ENCODE measurements around the gene CHSY3.
"Not testable (repeated sequence)": the region's sequence is repeated elsewhere in the genome, so short reads cannot be mapped to it uniquely, and the experiment has no call there.

The CHSY3 gene

GRCh38 chr5:130216286-130216685, 312.0 kb downstream of the CHSY3 start:
- no peak for TF ChIP-seq ZNF580 (tag by site-specific recombination; IDR thresholded peaks at IDR 0.05)
- TF ChIP-seq BCL11B (tag by site-specific recombination; IDR thresholded peaks at IDR 0.05; ENCODE audit: low read depth) = no peak
- ChIA-PET CTCF (no interaction called here), POLR2A (no interaction called here)
- no peaks in the 10 kb centered on the region for H3K9me3 ChIP-seq (ENCODE audit: control insufficient read depth, insufficient read depth, low read depth, low read length)
- no peak overlapping the region for H3K27ac ChIP-seq (ENCODE audit: extremely low read depth, low read depth, low read length)
- H3K4me1 ChIP-seq (ENCODE audit: control insufficient read depth, insufficient read depth, low read length) = no peaks in the 10 kb centered on the region
- H3K4me3 ChIP-seq (ENCODE audit: low read depth, low read length) = no peak overlapping the region
- H3K36me3 ChIP-seq (ENCODE audit: control insufficient read depth in 2 of 2, insufficient read depth in 1 of 2, low read length in 2 of 2) = no peaks in the 10 kb centered on the region

- ChIA-PET CTCF (interaction anchor here (0.6 kb wide), 1 partner anchor 12 kb away, joined by 3 read pairs; no protein-coding TSS in a partner anchor), POLR2A (no interaction called here)
- Histone ChIP-seq H3K9me3 (ENCODE audit: control insufficient read depth, insufficient read depth, low read depth, low read length) (no peaks in the 10 kb centered on the region), H3K36me3 (ENCODE audit: control insufficient read depth in 2 of 2, insufficient read depth in 1 of 2, low read length in 2 of 2) (no peaks in the 10 kb centered on the region), H3K27ac (ENCODE audit: extremely low read depth, low read depth, low read length) (no peak overlapping the region), H3K4me3 (ENCODE audit: low read depth, low read length) (no peak overlapping the region), H3K4me1 (ENCODE audit: control insufficient read depth, insufficient read depth, low read length) (no peaks in the 10 kb centered on the region)
- no peak for TF ChIP-seq ZNF776 (tag by site-specific recombination; IDR thresholded peaks at IDR 0.05; ENCODE audit: borderline replicate concordance)
Observed at GRCh38 chr5:130222573-130222972, 318.3 kb downstream of the CHSY3 start.

DNA sequence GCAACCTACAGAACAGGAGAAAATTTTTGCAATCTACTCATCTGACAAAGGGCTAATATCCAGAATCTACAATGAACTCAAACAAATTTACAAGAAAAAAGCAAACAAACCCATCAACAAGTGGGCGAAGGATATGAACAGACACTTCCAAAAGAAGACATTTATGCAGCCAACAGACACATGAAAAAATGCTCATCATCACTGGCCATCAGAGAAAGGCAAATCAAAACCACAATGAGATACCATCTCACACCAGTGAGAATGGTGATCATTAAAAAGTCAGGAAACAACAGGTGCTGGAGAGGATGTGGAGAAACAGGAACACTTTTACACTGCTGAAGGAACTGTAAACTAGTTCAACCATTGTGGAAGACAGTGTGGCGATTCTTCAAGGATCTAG, 322.3 kb downstream of the CHSY3 start:
- H3K36me3 ChIP-seq (ENCODE audit: control insufficient read depth in 2 of 2, insufficient read depth in 1 of 2, low read length in 2 of 2); H3K9me3 ChIP-seq (ENCODE audit: control insufficient read depth, insufficient read depth, low read depth, low read length); H3K4me1 ChIP-seq (ENCODE audit: control insufficient read depth, insufficient read depth, low read length); POLR2A ChIA-PET; CTCF ChIA-PET; H3K27ac ChIP-seq (ENCODE audit: extremely low read depth, low read depth, low read length); H3K4me3 ChIP-seq (ENCODE audit: low read depth, low read length): not testable (repeated sequence)
- TF ChIP-seq SCRT2 (tag by site-specific recombination; IDR thresholded peaks at IDR 0.05) (peak; percentile 81), SCRT1 (tag by site-specific recombination; IDR thresholded peaks at IDR 0.05; ENCODE audit: borderline replicate concordance) (peak; percentile 74)

DNA sequence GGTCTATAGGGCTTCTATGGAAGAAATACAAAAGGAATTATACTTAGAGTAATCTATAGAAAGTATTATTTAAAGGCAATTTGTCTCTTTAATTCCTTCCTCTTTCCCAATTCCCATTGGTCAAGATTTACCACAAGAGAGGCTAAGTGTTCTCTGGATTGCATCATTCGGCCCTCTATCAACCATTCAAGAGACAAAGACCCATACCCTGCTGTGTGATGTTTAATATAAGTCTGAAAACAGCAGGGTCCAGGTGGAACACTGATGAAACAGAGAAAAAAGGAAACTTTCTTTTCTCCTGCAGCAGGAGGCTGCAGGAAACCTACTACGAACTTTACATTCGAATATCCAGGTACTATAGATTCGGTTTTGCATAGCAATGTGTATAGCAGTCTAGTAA, 323.4 kb downstream of the CHSY3 start:
- H3K4me3 ChIP-seq (ENCODE audit: low read depth, low read length) = no peak overlapping the region
- POLR2A ChIA-PET = no interaction called here
- H3K36me3 ChIP-seq (ENCODE audit: control insufficient read depth in 2 of 2, insufficient read depth in 1 of 2, low read length in 2 of 2) = no peaks in the 10 kb centered on the region
- CTCF ChIA-PET = no interaction called here
- no peaks in the 10 kb centered on the region for H3K9me3 ChIP-seq (ENCODE audit: control insufficient read depth, insufficient read depth, low read depth, low read length)
- no peak overlapping the region for H3K27ac ChIP-seq (ENCODE audit: extremely low read depth, low read depth, low read length)
- no peaks in the 10 kb centered on the region for H3K4me1 ChIP-seq (ENCODE audit: control insufficient read depth, insufficient read depth, low read length)
- TF ChIP-seq ZFP37 (tag by site-specific recombination; IDR thresholded peaks at IDR 0.05) = no peak
- TF ChIP-seq ZNF449 (tag by site-specific recombination; IDR thresholded peaks at IDR 0.05) = no peak
- no peak for TF ChIP-seq ZNF112 (tag by site-specific recombination; IDR thresholded peaks at IDR 0.05)
- no peak for TF ChIP-seq KLF1 (tag by site-specific recombination; IDR thresholded peaks at IDR 0.05)
- no peak for TF ChIP-seq ZNF48 (tag by site-specific recombination; IDR thresholded peaks at IDR 0.05)
- no peak for TF ChIP-seq ZBTB49 (tag by site-specific recombination; IDR thresholded peaks at IDR 0.05; ENCODE audit: low read depth)
- TF ChIP-seq ZNF211 (tag by site-specific recombination; IDR thresholded peaks at IDR 0.05; ENCODE audit: low read depth) = no peak
- TF ChIP-seq ZNF76 (tag by site-specific recombination; IDR thresholded peaks at IDR 0.05; ENCODE audit: borderline replicate concordance, low read depth) = no peak
- no peak for TF ChIP-seq ZNF558 (tag by site-specific recombination; IDR thresholded peaks at IDR 0.05)
- TF ChIP-seq ZNF473 (tag by site-specific recombination; IDR thresholded peaks at IDR 0.05) = no peak
- TF ChIP-seq ZNF670 (tag by site-specific recombination; IDR thresholded peaks at IDR 0.05; ENCODE audit: low read depth) = no peak
- TF ChIP-seq ZNF366 (tag by site-specific recombination; conservative IDR thresholded peaks at IDR 0.05) = no peak
- no peak for TF ChIP-seq ZNF292 (tag by site-specific recombination; IDR thresholded peaks at IDR 0.05; ENCODE audit: borderline replicate concordance, low read depth)
- TF ChIP-seq, protein P1, sequence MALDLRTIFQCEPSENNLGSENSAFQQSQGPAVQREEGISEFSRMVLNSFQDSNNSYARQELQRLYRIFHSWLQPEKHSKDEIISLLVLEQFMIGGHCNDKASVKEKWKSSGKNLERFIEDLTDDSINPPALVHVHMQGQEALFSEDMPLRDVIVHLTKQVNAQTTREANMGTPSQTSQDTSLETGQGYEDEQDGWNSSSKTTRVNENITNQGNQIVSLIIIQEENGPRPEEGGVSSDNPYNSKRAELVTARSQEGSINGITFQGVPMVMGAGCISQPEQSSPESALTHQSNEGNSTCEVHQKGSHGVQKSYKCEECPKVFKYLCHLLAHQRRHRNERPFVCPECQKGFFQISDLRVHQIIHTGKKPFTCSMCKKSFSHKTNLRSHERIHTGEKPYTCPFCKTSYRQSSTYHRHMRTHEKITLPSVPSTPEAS (tag by site-specific recombination; IDR thresholded peaks at IDR 0.05) = no peak
- TF ChIP-seq WT1 (tag by site-specific recombination; IDR thresholded peaks at IDR 0.05) = no peak
- TF ChIP-seq ZNF692 (tag by site-specific recombination; IDR thresholded peaks at IDR 0.05) = no peak
- no peak for TF ChIP-seq ZBTB7A (tag by site-specific recombination; IDR thresholded peaks at IDR 0.05; ENCODE audit: low read depth)
- no peak for TF ChIP-seq ZNF10 (tag by site-specific recombination; IDR thresholded peaks at IDR 0.05)

Data from HEK293 (cell line).